HG03060 (cell line): Measurements from ENCODE around the gene VCAM1.
"Not testable (repeated sequence)": the region's sequence is repeated elsewhere in the genome, so short reads cannot be mapped to it uniquely, and the experiment has no call there.

Experiments used
- ATAC-seq: cut with Tn5 transposase; IDR thresholded peaks from one replicate; pipeline ENCODE4 v1.9.1; 2021; ENCODE audit warnings: low read depth, moderate number of reproducible peaks; ENCODE audit not compliant: unreplicated experiment

VCAM1 gene

DNA sequence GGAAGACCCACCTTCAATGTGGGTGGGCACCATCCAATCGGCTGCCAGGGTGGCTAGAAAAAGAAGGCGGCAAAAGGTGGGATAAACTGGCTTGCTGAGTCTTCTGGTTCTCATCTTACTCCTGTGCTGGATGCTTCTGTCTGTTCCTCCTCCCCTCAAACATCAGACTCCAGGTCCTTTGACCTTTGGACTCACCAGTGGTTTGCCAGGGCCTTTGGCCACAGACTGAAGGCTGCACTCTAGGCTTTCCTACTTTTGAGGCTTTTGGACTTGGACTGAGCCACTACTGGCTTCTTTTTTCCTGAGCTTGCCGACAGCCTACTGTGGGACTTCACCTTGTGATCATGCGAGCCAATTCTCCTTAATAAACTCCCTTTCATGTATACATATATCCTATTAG is 55.9 kb downstream of the VCAM1 start:
- no peak for ATAC-seq

DNA sequence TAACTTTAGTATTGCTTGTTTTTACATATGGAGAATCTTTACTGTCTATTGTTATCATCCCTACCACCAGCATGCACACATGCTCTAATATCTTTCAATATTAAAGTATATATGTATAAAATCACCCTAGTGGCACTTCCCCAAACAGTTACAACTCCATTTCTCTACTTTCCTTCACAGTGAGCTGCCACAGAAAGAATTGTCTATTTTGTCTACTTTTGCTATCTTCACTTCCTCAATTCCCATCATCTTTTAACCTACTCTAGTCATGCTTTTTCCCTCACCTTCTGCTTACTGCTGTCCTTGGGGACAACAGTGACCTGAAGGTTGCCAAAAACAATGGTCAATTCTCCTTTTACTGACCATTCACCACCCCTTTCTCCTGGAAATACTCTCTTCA is 59.2 kb downstream of the VCAM1 start:
- no peak for ATAC-seq

GRCh38 chr1:100780814-100781213 is 61.3 kb downstream of the VCAM1 start:
- no peak for ATAC-seq

GRCh38 chr1:100781728-100782127 is 62.2 kb downstream of the VCAM1 start:
- not testable (repeated sequence) for ATAC-seq

DNA sequence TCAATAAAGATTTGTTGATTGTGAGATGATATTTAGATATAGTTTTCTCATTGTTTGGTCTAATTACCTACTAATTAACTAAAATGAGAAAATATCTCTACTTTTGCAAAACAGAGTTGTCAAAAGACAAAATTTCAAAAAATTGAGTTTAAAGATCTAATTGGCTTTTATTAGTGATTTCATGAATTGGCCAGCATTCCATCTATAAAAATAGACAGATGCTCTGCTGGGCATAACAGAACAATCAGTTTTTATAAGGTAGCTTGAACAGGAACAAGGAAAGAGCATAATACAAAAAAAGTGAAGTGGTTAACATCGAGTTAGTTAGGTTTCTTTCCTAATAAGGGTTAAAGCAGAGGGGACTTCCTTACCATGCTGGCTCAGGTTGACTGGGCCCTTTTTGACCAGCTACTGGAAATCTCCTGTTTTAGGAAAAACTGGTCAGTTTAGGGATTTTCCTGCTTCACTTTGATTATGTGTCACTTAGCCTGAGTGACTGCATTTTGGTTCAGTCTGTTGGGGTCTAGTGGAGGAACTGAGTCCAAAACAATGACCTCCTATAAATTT is 63.0 kb downstream of the VCAM1 start:
- no peak for ATAC-seq

DNA sequence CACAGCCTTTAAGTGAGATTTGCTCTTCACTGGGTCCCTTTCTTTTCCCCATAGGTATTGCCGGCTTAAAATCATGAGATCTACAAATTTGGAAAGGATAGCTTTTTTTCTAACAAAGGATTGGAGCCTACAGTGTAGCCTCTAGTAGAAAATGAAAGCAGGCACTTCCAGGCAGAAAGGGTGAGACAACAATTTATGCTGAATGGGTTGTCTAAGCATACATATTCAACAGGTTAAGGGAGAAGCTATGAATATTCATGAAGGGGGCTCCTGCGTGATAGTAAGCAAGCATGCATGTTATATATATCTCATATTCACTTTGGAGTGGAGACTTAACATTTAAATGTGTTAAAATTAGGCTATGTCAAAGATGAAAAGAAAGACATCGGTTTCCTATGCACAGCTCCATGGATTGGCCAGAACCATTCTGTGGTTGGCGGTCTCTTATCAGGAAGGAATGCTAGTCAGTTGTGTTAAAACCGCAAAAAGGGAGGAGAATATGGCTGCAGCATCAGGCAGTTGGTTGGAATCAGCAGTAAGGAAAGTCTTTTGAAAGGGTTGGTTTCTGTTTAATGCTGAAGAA is 66.0 kb downstream of the VCAM1 start:
- no peak for ATAC-seq

DNA sequence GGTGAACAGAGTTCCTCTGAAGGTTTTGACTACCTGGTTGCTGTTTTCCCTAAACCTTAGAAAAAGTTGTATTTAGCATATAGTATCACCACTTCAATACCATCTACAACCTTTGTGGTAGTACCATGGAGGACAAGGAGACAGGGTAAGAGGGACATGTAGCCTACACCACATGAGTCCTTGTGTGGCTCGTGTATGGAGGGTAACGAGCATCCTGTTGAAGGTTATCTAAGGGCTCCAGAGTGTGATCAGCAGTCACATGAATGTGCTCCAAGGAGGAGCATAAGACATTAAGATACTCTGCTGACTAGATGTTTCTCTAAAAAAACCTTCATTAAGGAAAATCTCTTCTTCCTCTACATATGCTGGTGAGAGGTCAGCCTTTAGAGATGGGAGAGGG is 67.3 kb downstream of the VCAM1 start:
- ATAC-seq, result no peak
